Cerebellar nuclear complex (tissue), 1 donor: ENCODE measurements around the gene ARL13B.
"Not testable (repeated sequence)": the region's sequence is repeated elsewhere in the genome, so short reads cannot be mapped to it uniquely, and the experiment has no call there.

Experiments
- DNase-seq, 2 experiments: peaks; one replicate each; lab custom pipeline; 2025; lab: John Stamatoyannopoulos, UW

The ARL13B gene

DNA sequence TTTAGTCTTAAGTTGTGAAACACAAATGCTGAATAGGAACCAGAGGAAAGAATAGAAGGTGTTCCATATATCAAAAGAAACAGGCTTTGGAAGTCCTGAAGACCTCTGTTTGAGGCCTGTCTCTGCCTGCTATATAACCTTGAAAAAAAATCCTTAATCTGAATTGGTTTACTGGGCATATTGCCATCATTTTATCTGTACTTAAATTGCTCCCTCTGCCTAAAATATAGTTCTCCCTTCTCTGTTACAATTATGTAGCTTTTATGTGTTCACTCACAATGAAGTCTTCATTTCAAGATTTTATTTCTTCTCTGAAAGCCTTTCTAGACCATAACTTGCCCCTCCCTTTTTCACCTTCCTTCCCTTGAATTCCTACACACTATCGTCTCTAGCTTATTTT lies 21.2 kb downstream of the ARL13B start:
- DNase-seq, result no peak

DNA sequence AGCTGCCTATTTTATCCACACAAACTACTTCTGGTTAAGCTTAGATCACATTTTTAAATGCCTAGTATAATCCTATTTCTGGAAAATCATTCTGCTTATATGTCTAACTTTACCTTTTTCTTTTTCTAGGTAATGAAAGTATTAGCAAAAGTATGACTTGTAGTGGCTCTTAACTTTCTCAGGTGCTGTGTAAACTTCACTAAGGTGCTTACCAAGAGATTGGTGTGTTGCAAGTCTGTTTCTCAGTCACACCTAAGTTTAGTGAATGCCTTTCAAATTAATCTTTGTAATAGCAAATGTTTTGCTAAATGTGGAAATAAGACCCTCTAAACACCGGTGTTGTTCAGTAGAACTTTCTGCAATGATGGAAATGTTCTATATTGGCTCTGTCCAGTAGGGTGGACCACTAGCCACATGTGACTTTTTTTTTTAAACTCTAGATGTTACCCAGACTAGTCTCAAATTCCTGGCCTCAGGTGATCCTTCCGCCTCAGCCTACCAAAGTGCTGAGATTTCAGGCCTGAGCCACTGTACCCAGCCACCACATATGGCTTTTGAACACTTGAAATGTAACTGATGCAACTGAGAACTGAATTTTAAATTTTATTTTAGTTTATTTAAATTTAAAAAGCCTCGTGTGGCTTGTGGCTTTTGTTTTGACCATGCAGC lies 22.0 kb downstream of the ARL13B start:
- no peak for DNase-seq

DNA sequence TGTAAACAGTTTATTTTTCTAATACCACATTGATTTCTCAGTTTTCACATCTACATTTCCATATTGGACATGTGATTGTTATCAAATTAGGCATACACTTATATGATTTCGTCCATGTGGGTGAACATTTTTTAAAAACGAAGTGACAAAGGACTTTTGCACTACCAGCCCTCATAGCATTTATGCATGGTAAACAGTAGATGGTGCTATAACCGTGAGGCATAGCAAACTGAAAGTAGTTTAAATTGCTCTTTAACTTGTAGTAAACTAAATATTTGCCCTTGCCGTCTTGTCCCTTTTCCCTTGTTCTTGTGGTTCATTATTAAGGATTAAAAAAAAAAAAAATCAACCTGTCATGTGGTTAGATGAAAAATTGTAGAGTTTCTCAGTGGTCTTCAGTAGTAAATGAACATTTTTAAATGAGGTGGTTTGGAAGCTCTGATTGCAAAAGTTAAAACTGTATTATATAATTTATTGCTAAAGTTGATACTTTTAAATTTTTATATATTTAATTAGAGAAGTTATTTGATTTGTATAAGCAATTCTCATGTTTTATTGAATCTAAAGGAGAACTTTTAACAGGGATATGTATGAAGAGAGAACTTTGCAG lies 24.5 kb downstream of the ARL13B start:
- no peak for DNase-seq

DNA sequence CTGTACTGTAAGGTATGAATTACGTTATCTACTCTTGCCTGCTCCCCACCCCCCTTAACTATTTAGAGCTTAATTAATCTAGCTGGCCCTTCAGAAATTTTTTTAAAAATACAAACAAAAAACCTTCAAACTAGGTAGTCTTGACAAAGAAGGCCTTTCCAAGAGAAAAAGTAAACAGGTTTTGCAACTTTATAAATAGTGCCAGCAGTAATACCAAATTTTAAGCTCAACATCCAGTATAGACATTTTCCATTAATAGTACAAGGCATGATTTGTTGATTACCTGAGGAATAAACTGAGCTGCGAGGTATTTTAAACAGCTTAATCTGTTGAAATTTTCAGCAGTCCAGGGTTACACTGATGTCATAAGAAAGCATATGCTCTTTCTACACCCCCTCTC lies 28.3 kb downstream of the ARL13B start:
- DNase-seq, result no peak

DNA sequence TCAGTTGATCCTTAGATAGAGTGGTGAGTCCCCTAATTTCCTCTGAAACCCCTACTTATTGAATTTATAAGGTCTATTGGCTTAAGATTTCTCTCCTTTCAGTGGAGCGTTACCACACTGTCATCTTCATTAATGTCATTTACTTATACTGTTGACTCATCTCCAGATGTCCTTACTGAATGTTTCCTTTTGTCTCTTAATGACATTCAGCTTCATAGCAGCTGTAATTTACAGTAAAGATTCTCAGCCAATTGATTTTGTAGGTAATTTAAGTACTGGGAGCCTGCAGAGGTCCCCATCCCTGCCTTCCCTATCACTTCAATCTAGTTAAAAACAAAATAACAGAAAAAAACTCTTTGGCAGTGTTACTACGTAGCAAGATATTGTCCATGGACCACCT lies 29.7 kb downstream of the ARL13B start:
- no peak for DNase-seq

DNA sequence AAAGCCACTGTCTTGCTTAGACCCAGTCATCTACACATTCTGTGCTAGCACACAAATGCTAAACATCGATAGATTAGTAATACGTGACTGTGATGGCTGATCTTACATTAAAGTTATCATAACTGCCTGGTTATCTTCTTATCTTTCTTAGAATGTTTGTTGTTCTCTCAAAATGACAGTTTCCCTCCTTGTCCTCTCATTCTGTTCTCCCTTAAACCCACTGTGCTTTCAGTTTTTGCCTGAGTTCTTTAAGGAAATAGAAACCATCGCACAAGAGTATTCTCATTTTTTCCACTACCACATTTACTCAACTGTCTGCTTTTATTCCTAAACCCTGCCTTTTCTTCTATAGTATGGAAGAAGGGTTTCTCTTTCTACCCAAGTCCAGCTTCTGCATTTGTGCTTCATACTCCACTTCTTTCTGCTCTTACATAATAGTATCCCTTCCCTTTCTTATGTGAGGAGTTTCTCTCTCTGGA lies 31.3 kb downstream of the ARL13B start:
- DNase-seq, result no peak

DNA sequence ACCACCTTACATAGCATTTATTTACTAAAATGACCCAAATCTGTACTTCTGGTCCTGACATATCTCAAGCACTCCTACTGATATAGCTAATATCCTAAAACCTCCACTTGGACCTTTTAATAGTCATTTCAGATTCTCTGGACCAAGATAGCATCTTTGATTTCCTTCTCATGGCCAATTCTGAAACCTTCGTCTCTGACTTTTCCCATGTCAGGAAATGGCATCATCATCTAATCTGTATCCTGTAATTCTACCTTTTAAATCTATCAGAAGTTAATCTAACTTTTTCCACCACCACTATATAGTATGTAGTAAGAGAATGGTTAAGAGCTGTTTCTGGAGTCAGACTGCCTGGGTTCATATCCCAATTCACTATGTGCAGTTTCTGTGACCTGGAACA lies 32.2 kb downstream of the ARL13B start:
- DNase-seq, result no peak

DNA sequence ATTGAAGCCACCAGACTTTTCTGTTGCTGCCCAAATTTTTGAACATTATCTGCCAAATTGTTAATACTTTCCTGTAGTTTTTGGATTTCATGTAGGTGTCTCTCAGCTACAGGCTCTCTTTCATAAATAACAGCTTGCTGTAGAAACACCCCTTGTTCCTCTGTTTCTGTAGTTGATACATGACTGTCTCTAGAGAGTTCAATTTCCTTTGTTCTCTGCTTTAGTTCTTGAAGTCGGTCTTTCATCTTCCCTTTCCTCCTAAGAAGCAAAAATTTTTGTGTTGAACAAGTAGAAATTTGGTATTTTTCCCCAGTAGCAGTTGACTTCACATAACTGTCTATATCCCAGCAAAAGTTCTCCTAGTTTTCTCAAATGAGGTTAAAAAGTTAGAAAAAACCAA lies 35.1 kb downstream of the ARL13B start:
- no peak for DNase-seq

DNA sequence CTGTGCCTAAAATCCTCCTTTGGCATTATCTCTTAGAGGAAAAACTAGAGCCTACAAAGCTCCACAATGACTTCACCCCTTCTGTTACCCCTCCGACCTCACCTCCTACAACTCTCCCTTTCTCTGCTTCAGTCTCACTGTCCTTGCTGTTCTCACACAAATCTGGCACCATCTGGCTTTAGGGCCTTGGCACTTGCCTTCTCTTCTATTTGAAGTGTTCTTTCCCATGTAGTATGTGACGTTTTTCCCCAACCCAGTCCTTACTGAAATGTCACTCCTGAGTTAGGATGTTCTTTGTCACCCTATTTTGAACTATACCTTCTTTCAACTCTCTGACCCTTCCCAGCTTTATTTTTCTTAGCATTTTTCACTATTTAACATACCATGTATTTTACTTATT lies 39.7 kb downstream of the ARL13B start:
- DNase-seq, result no peak

DNA sequence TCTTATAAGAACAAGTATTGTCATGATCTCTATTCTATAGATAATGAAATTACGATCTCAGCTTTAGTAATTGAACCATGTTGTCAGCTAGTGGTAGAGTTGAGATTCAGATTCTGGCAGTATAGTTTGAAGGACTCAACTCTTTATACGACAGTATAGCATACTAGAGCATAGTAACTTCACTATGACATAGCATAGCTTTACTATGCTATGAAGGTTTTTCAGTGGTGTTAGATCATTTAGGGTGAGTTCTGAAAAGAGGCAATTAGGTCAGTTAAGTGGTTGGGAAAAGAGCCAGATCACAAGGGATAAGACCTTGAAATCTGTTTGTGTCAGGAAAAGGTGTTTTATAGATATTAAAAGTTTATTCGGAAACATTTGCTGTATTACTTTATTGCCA lies 40.3 kb downstream of the ARL13B start:
- no peak for DNase-seq

DNA sequence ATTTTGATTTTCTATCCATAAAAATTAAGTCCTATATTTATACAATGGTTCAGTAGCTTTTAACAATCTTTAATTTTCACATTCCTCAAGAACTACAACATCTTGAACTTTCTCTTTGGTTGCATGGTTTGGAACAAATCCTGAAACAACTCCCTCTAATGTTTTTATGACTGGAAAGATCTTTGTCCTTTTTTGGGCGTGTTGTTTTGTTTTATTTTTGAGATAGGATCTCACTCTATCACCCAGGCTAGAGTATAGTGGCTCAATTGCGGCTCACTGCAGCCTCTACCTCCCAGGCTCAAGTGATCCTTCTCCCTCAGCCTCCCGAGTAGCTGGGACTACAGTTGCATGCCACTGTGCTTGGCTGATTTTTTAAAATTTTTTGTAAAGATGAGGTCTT lies 44.4 kb downstream of the ARL13B start:
- no peak for DNase-seq

DNA sequence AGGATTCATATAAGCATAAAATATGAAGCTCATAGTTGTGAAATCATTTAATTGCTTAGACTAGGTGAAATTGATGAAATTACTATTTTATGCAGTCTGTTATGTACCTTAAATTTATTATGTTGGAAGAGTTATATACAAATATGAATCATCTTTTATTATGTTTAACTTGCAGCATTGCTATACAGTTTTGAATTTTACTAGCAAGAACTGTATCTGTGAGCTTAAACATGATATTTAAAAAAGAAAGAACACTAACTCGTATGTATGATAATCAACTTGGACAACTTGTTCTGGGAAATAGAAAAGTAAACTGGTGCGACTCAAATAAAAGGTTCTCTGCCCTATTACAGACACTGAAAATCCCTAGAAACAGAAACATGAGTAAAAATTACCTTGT lies 46.7 kb downstream of the ARL13B start:
- no peak for DNase-seq

DNA sequence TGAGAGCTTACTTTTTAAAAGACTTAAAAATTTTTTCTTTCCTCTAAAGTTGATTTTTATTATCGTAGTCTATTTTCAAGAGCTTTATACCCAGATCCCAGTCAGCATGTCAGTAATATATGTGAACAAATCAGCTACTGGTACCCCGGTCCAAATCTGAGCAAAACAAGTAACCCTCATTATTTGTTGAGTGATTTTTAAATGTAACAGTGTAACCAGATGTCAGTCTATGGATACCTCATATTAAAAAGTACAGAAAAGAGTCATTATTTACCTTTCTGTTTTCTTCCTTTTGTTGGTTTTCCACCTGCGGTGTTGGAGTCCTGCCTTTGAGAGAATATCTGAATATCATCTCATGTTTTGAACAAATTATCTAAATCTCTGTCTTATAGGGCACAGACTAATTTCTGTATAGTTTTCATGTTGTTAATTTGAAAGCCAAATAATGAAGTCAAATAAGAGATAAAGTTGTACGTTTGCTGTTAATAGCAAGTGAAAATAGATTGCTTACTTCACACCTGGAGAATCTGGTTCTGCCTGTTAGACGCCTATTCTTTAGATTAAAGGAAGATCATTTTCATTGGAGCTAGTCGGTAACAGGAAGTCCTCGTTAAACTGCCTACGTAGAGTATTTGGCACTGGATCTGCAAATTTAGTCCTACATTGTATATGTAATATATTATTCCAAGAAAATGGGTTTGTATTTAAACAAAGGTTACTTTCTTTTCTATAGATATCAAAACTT lies 48.3 kb downstream of the ARL13B start, which contains the start of gene STX19:
Gene STX19 (minus strand): TSS at position 505 of the 745 bp plus-strand sequence. CDS start 13,328 bp downstream, outside the sequence.
- DNase-seq, result no peak

DNA sequence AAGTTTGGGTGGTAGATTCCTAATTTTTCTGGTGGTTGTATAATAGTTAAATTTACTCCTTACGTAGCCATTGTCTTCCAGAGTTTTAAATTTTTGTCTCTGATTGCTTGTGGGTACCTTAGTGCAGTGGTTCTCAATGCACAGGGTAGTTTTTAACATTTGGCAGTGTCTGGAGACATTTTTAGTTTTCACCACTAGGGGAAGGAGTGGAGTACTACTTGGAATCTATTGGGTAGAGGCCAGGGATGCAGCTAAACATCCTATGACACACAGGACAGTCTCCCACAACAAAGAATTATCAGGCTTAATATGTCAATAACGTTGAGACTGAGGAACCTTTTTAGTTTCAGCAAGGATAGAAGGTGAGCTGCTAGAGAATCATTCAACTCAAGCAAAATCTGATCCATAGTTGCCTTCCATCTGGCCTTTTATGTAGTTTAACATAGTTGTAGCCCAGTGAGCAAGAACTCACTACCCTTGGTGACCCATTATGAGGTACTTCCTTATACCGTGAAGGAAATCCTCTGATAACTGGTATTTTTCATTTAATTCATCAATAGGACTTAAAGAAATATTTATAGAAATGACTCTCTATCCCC lies 57.1 kb downstream of the ARL13B start:
- no peak for DNase-seq

DNA sequence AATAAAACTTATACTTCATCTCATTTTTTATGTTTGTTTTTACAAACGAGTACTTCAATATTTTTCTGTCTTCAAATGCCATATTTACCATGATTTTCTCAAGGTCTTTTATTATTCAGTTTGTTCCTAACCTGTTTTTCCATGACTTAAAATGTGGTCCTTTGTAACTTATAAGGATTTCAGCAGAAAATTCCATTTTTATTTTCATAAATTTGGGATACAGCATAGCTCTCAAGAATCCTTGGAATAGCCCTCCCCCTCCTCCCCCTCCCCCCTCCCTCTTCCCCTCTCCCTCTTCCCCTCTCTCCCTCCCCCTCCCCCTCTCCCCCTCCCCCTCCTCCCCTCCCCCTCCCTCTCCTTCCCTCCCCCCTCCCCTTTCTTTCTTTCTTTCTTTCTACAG lies 63.3 kb downstream of the ARL13B start:
- DNase-seq, result no peak

DNA sequence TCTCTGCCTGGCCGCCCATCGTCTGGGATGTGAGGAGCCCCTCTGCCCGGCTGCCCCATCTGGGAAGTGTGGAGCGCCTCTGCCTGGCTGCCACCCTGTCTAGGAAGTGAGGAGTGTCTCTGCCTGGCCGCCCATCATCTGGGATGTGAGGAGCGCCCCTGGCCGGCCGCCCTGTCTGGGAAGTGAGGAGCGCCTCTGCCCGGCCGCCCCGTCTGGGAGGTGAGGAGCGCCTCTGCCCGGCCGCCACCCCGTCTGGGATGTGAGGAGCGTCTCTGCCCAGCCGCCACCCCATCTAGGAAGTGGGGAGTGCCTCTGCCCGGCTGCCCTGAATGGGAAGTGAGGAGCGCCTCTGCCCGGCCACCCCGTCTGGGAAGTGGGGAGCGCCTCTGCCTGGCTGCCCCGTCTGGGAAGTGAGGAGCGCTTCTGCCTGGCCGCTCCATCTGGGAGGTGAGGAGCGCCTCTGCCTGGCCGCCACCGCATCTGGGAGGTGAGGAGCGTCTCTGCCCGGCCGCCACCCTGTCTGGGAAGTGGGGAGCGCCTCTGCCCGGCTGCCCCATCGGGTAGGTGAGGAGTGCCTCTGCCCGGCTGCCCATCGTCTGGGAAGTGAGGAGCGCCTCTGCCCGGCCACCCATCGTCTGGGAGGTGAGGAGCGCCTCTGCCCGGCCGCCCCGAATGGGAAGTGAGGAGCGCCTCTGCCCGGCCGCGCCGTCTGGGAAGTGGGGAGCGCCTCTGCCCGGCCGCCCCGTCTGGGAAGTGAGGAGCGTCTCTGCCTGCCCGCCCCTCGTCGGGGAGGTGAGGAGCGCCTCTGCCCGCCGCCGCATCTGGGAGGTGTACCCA lies 64.4 kb downstream of the ARL13B start:
- DNase-seq, result not testable (repeated sequence)

DNA sequence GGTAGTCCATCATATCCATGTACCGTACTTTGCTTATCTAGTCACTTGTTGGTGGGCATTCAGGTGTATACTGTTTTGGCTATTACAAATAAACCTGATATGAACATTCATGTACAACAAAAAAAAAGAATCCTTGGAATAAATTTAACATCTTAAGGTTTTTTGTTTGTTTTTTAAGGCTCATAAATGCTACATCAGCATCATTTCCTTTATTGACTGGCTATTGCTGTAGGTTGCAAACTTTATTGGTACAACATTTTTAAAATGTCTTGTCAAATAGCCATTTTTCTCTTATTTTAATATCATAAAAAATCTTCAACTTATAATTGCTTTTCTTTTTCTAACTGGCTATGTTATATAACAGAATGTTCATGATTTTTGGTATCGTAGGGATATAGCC lies 66.6 kb downstream of the ARL13B start:
- DNase-seq, result no peak

DNA sequence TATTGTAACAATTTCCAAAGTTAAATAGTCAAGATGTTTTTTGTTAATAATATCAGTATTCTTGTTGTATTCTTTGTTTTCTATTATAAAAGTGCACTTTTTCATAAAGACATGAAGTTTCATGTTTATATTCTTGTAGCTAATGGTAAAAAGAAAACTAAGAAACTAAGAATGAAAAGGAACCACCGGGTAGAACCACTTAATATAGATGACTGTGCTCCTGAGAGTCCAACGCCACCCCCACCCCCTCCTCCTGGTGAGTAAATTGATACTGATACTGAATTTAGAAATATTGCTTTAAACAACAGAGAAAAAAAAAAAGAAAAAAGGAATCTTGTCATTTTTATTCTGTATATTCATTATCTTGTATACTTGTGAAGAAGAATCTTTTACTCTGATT lies 69.3 kb downstream of the ARL13B start:
- no peak for DNase-seq

DNA sequence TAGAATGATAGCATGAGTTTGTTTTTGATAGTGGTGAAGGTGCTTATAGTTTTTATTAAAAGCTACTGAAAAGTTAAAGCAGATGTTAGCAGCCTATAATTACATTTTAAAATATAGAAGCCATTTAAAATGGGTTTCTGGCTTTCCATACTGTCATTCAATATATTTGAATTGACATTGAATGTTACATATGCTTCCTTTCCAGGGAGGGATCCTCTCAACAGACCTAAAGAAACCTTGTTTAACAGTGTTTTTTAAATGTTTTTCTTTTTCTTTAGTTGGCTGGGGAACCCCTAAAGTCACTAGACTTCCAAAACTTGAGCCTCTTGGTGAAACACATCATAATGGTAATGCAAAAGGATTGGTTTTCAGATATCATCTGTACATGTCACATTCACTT lies 70.6 kb downstream of the ARL13B start:
- no peak for DNase-seq

DNA sequence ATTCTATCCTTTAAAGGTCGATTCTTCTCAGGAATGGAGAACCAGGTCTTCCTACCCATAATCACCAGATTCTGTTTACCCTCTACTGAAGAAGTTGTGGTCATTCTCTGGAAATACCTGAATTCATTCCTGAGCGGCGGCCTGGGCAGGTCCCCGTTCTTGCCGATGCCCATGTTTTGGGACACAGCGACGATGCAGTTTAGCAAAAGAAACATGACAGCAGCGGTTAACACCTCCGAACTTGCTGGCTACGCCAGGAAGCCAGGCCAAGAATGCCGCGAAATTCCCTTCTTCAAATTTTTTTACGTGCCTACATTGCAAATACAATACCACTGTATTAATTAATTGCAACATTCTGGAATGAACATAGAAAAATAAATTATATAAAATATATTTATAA lies 81.3 kb downstream of the ARL13B start:
- no peak for DNase-seq

DNA sequence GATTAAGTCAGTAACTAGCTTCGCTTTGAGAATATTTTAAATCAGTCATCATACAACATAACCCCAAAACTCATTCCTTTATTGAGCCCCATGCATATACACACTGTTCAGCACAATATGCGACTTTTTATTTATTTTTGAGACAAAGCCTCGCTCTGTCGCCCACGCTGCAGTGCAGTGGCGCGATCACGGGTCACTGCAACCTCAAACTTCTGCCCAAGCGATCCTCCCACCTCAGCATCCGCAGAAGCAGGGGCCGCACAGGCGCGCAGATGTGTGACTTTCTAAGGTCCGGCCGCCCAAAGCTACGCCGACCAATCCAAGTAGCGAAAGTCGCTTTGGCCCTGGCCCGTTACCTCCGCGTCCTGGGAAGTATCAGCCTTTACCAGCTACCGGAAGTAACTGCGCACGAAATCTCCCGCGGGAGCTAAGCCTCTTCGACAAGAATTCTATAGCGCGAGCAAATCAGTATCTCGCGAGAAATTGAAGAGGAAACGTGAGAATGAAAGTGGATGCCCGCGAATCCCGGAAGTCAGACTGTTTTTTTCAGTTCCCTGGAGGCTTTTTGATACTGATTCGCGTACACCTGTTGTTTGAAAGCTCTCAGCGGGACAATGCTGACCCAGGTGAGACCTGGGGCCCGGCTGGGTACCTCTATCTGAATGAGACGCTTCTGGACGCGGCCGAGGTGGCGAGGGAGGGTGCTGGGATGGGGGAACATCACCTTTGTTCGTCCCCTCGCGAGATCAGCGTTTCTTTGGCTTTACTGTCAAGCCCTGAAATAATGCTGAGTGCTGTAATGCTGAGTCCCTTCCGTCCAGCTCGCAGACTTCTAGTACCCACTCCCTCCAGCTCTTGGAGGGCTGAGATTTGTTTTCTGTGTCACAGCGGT lies 82.8 kb downstream of the ARL13B start, which contains the start of the genes DHFR2 and NSUN3:
Gene DHFR2 (minus strand): TSS at position 404 of the 892 bp plus-strand sequence. CDS start 1,405 bp downstream, outside the sequence.
Gene NSUN3 (plus strand): TSS at position 549 of the 892 bp plus-strand sequence. CDS start 66 bp downstream, at position 615.
- peak in 1 of 2 experiments; percentile 55 for DNase-seq
